Naive thymus-derived CD4-positive, alpha-beta T cell (primary cell): Measurements from ENCODE around the gene NDUFA8. TPM values are rescaled to one million over a fixed set of nuclear protein-coding genes. Genes with fewer than 3 reads are reported as not detected.
A peak's percentile ranks its signal among the peaks of the same experiment; 100 is the strongest.

Experiments
- ATAC-seq: fragments of 150-1000 bp; cut with Tn5 transposase; 2 replicates; pipeline ENCODE4 v1.10.0; 2021; ENCODE audit warnings: mild to moderate bottlenecking, moderate library complexity
- CTCF ChIA-PET: fragments of 350-600 bp; sonication (Branson Sonifier 250); formaldehyde crosslinking; loops from one replicate; lab custom pipeline; 2021; ENCODE audit warnings: antibody characterized with exemption; lab: Charles Lee
- POLR2A ChIA-PET: fragments of 350-600 bp; sonication (Branson Sonifier 250); formaldehyde crosslinking; loops from one replicate; lab custom pipeline; 2021; ENCODE audit warnings: antibody characterized with exemption, inconsistent platforms; lab: Charles Lee
- DNase-seq, 9 donors: peaks; one replicate each; pipeline versions ENCODE4 v3.0.0 to v3.0.0-alpha.2; 2020 to 2022; ENCODE audit warnings: mixed read lengths in 1 of 9
- H3K27ac ChIP-seq: one replicate; pipeline ENCODE4 v1.7.0; 2013; ENCODE audit warnings: mild to moderate bottlenecking, low read depth, low read length, moderate library complexity
- H3K27me3 ChIP-seq, 2 donors: one replicate each; pipeline ENCODE4 v1.7.0; 2013; ENCODE audit warnings: low read length in 2 of 2, mild to moderate bottlenecking in 2 of 2, moderate library complexity in 2 of 2; ENCODE audit not compliant: control insufficient read depth in 2 of 2, insufficient read depth in 2 of 2
- H3K36me3 ChIP-seq, 3 experiments: 1 replicate in 2 of 3; 2 replicates in 1 of 3; pipeline ENCODE4 v1.7.0; 2013; ENCODE audit warnings: low read length in 3 of 3, mild to moderate bottlenecking in 3 of 3, moderate library complexity in 1 of 3; ENCODE audit not compliant: insufficient read depth in 3 of 3, control insufficient read depth in 2 of 3
- H3K4me1 ChIP-seq, 2 donors: one replicate each; pipeline ENCODE4 v1.7.0; 2013; ENCODE audit warnings: low read length in 2 of 2, mild to moderate bottlenecking in 2 of 2, moderate library complexity in 1 of 2; ENCODE audit not compliant: control insufficient read depth in 2 of 2, insufficient read depth in 2 of 2
- H3K4me3 ChIP-seq: 2 replicates; pipeline ENCODE4 v1.7.0; 2013; ENCODE audit warnings: mild to moderate bottlenecking, low read length
- H3K9me3 ChIP-seq, 3 experiments: 1 replicate in 2 of 3; 2 replicates in 1 of 3; pipeline ENCODE4 v1.7.0; 2013; ENCODE audit warnings: low read length in 3 of 3; ENCODE audit not compliant: control insufficient read depth in 2 of 3
- H3K27ac Mint-ChIP-seq, 9 donors: one replicate each; pipeline ENCODE4 v1.8.0; 2020 to 2022; ENCODE audit warnings: mixed read lengths in 9 of 9, mild to moderate bottlenecking in 8 of 9, moderate library complexity in 5 of 9, inconsistent platforms in 2 of 9
- H3K27me3 Mint-ChIP-seq, 5 donors: one replicate each; pipeline ENCODE4 v1.8.0; 2021 to 2022; ENCODE audit warnings: mixed read lengths in 5 of 5, mild to moderate bottlenecking in 1 of 5
- H3K36me3 Mint-ChIP-seq, 5 donors: one replicate each; pipeline ENCODE4 v1.8.0; 2020 to 2022; ENCODE audit warnings: mixed read lengths in 5 of 5, mild to moderate bottlenecking in 3 of 5, inconsistent platforms in 1 of 5
- H3K4me1 Mint-ChIP-seq, 7 donors: one replicate each; pipeline ENCODE4 v1.8.0; 2020 to 2022; ENCODE audit warnings: mixed read lengths in 7 of 7, mild to moderate bottlenecking in 3 of 7, inconsistent platforms in 1 of 7
- H3K4me3 Mint-ChIP-seq, 10 donors: one replicate each; pipeline ENCODE4 v1.8.0; 2020 to 2022; ENCODE audit warnings: mild to moderate bottlenecking in 10 of 10, mixed read lengths in 10 of 10, moderate library complexity in 6 of 10, inconsistent platforms in 2 of 10
- H3K9me3 Mint-ChIP-seq, 11 donors: one replicate each; pipeline ENCODE4 v1.8.0; 2020 to 2022; ENCODE audit warnings: mixed read lengths in 11 of 11, mild to moderate bottlenecking in 4 of 11, inconsistent platforms in 1 of 11, moderate library complexity in 1 of 11
- intact Hi-C, 2 donors: fragments of 100-400 bp; cut with micrococcal nuclease; formaldehyde crosslinking; loops; one replicate each; pipeline ENCODE4 v1.15.1; 2023
- polyA plus RNA-seq, 2 donors: library from polyadenylated mRNA; unstranded; fragments of 300-500 nt; fragmentation: Illumina TruSeq; gene quantifications; one replicate each; pipeline ENCODE4 v1.2.3, GENCODE V29; 2021
- total RNA-seq, 6 experiments: library from RNA in 5 of 6; stranded (reverse) in 5 of 6; gene quantifications; 1 replicate in 5 of 6; 2 replicates in 1 of 6; pipeline ENCODE4 v1.2.3 and lab custom pipeline; 2021 to 2026

The NDUFA8 gene
- total and polyA plus RNA-seq, 7 experiments from 2014 or later = 6.7 to 93.6 (median 18.2) TPM

DNA sequence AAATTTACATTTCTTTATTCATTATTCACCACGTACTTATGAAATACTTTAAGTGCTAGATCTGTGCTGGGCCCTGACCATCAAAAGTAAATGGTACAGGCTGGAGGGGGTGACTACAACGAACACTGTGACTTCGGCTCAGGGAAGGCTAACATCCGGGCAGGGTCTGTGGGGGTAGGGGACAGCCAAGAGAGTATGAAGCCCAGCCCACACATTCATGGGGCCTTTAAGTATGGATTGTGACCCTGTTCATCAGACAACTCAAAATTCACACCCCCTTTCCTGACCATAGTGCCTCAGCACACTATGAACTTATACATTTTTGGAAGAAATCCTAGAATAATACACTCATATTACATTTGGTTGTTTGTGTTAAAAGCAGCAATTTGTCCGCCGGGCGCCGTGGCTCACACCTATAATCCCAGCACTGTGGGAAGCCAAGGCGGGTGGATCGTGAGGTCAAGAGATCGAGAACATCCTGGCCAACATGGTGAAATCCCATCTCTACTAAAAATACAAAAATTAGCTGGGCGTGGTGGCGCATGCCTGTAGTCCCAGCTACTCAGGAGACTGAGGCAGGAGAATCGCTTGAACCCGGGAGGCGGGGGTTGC, 33.4 kb upstream of the NDUFA8 start:
- H3K27ac Mint-ChIP-seq = peak overlapping the region in 1 of 9 donors; percentile 13
- no peaks in the 10 kb centered on the region for H3K36me3 ChIP-seq
- H3K9me3 ChIP-seq = no peaks in the 10 kb centered on the region
- no peaks in the 10 kb centered on the region for H3K4me1 Mint-ChIP-seq
- ATAC-seq (no peak), DNase-seq (no peak)
- intact Hi-C loops = no loop called here
- no peak overlapping the region for H3K4me3 Mint-ChIP-seq
- H3K4me3 ChIP-seq = no peak overlapping the region
- H3K27ac ChIP-seq = no peak overlapping the region
- POLR2A ChIA-PET = no interaction called here
- no peaks in the 10 kb centered on the region for H3K27me3 ChIP-seq
- CTCF ChIA-PET = no interaction called here
- H3K36me3 Mint-ChIP-seq = no peaks in the 10 kb centered on the region
- peaks cover 0 to 6% (median 0%) of the 10 kb centered on the region in 5 donors for H3K27me3 Mint-ChIP-seq
- no peaks in the 10 kb centered on the region for H3K9me3 Mint-ChIP-seq
- H3K4me1 ChIP-seq = no peaks in the 10 kb centered on the region

- H3K9me3 Mint-ChIP-seq = no peaks in the 10 kb centered on the region
- ATAC-seq = no peak
- ChIA-PET POLR2A (no interaction called here), CTCF (no interaction called here)
- H3K4me1 Mint-ChIP-seq = no peaks in the 10 kb centered on the region
- peak overlapping the region in 1 of 9 donors; percentile 13 for H3K27ac Mint-ChIP-seq
- Histone ChIP-seq H3K27me3 (no peaks in the 10 kb centered on the region), H3K4me1 (no peaks in the 10 kb centered on the region), H3K4me3 (no peak overlapping the region), H3K27ac (no peak overlapping the region), H3K9me3 (no peaks in the 10 kb centered on the region), H3K36me3 (no peaks in the 10 kb centered on the region)
- no peaks in the 10 kb centered on the region for H3K36me3 Mint-ChIP-seq
- peaks cover 0 to 6% (median 0%) of the 10 kb centered on the region in 5 donors for H3K27me3 Mint-ChIP-seq
- H3K4me3 Mint-ChIP-seq = no peak overlapping the region
- DNase-seq = no peak
- intact Hi-C loops = no loop called here
Observed at GRCh38 chr9:122192261-122192875, 32.8 kb upstream of the NDUFA8 start.

DNA sequence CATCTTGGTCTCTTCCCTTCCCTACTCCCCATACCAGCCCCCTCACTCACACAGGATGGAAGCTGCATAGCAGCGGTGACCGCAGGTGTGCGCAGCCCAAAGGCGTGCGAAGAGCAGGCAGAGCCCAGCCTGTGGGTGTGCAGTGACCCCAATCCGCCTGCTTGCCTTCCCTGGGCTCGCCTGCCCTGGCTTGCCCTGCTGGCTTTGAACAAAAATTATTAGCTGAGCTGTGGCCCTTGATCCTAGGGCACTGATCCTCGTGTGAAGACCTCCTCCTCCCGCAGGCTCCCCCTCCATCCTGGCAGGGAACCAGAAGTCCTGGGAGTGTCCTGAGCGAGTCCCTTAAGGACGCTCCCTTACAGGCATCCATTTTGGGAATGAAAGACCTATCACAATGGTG, 32.0 kb upstream of the NDUFA8 start:
- ATAC-seq = no peak
- Histone ChIP-seq H3K9me3 (no peaks in the 10 kb centered on the region), H3K27ac (no peak overlapping the region), H3K36me3 (no peaks in the 10 kb centered on the region), H3K4me1 (no peaks in the 10 kb centered on the region), H3K27me3 (no peaks in the 10 kb centered on the region), H3K4me3 (no peak overlapping the region)
- H3K27me3 Mint-ChIP-seq = peaks cover 0 to 1% (median 0%) of the 10 kb centered on the region in 5 donors
- ChIA-PET CTCF (no interaction called here), POLR2A (no interaction called here)
- no peaks in the 10 kb centered on the region for H3K9me3 Mint-ChIP-seq
- no peaks in the 10 kb centered on the region for H3K36me3 Mint-ChIP-seq
- no peak overlapping the region for H3K4me3 Mint-ChIP-seq
- H3K27ac Mint-ChIP-seq = no peak overlapping the region
- intact Hi-C loops = no loop called here
- no peak for DNase-seq
- H3K4me1 Mint-ChIP-seq = no peaks in the 10 kb centered on the region

DNA sequence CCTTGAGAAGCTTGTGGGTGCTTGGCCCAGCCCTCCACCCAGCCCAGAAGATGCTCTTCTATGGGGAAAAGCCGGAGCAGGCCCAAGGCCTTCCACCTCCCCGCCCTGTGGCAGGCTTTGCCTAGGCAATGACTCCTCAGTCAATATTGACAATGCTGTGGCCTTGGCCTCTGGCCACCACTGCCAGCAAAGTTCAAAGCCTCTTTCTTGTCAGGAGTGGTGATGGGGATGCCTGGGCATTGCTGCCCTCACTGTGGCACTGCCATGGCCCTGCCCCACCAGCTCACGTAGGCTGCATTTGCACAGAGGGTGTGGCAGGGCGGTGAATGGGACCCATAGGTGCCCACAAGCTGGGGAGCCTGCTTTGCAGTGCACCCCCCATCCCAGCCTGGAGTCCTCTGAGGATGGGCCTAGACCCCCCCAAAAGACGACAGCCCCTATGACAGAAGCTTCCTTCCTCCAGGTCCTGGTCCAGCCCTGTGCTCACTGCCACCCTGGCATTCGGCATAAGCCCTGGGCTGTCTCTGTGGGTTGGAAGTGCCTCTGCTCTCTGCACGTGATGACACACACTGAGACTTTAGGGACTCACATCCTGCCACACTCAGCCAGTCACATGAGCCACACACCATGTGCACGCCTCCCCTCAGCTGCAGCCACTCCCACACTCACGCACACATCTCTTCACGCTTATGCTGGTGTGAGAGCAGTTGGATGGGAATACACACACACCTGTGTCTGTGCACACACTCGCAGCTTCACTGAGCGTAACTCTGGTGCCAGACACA, 31.2 kb upstream of the NDUFA8 start:
- ChIA-PET CTCF (no interaction called here), POLR2A (no interaction called here)
- DNase-seq (no peak), ATAC-seq (no peak)
- no peak overlapping the region for H3K4me3 ChIP-seq
- intact Hi-C loops = no loop called here
- no peaks in the 10 kb centered on the region for H3K9me3 Mint-ChIP-seq
- no peaks in the 10 kb centered on the region for H3K27me3 Mint-ChIP-seq
- no peaks in the 10 kb centered on the region for H3K9me3 ChIP-seq
- no peaks in the 10 kb centered on the region for H3K4me1 Mint-ChIP-seq
- no peaks in the 10 kb centered on the region for H3K36me3 ChIP-seq
- H3K27ac ChIP-seq = no peak overlapping the region
- no peaks in the 10 kb centered on the region for H3K4me1 ChIP-seq
- H3K4me3 Mint-ChIP-seq = no peak overlapping the region
- H3K36me3 Mint-ChIP-seq = no peaks in the 10 kb centered on the region
- H3K27me3 ChIP-seq = no peaks in the 10 kb centered on the region
- H3K27ac Mint-ChIP-seq = no peak overlapping the region

DNA sequence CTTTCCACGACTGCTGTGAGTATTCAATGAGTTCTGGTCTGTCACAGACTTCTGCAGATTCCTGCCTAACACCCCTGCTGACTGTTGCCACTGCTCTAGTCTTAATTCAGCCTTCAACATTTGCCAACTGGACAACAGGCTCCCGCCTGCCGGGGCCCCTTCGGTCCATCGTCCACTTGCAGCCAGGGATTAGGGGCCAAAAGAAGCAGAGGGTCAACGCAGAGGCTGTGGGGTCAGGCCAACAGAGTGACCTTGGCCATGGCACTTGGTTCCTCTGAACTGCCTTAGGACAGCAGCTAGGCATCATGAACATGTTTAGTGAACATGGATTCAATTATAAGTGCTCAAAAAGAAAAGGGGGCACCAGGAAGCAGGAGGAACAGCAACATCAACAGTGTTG, 28.8 kb upstream of the NDUFA8 start:
- H3K27ac Mint-ChIP-seq = no peak overlapping the region
- Histone ChIP-seq H3K27ac (no peak overlapping the region), H3K9me3 (no peaks in the 10 kb centered on the region), H3K4me1 (no peaks in the 10 kb centered on the region), H3K4me3 (no peak overlapping the region), H3K36me3 (no peaks in the 10 kb centered on the region), H3K27me3 (no peaks in the 10 kb centered on the region)
- no peak for DNase-seq
- no peak overlapping the region for H3K4me3 Mint-ChIP-seq
- POLR2A ChIA-PET = no interaction called here
- H3K36me3 Mint-ChIP-seq = no peaks in the 10 kb centered on the region
- ATAC-seq = no peak
- CTCF ChIA-PET = no interaction called here
- H3K4me1 Mint-ChIP-seq = no peaks in the 10 kb centered on the region
- no peaks in the 10 kb centered on the region for H3K9me3 Mint-ChIP-seq
- intact Hi-C loops = no loop called here
- H3K27me3 Mint-ChIP-seq = peaks cover 0 to 5% (median 1%) of the 10 kb centered on the region in 5 donors

DNA sequence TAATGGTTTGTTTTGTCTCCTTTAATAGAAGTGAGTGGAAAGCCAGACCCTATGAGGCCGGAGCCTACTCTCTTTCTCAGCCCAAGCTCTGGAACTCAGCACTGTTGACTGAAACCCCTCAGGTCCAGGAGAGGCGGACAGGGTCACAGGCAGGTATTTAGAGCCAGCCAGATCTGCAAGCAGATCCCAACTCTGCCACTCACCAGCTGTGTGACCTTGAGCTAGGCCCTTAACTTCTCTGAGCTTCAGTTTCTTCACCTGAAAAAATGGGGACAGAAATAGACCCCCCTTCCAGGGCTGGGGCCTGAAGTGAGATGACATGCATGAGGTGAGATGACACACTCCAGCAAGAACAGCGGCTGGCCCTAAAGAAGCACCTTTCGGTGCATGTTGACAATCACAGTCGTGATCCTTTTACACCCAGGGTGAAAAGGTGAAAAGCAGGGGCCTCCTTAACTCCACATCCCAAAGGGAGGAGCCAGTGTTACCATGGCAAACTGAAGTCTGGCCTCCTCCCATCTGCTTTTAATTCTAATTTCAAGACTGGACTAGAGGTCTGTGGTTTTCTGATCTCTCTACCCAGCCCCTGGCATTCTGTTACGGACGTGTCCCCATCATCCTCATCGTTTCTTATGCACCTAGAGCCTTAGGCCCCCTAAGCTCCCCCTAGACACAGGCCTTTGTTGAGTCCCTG, 27.3 kb upstream of the NDUFA8 start:
- Histone ChIP-seq H3K27me3 (no peaks in the 10 kb centered on the region), H3K4me1 (no peaks in the 10 kb centered on the region), H3K9me3 (no peaks in the 10 kb centered on the region), H3K4me3 (no peak overlapping the region), H3K36me3 (no peaks in the 10 kb centered on the region), H3K27ac (no peak overlapping the region)
- ChIA-PET CTCF (interaction anchor here (1.0 kb wide), 1 partner anchor 62 kb away, joined by 4 read pairs; no protein-coding TSS in a partner anchor), POLR2A (no interaction called here)
- DNase-seq (no peak), ATAC-seq (no peak)
- no peaks in the 10 kb centered on the region for H3K9me3 Mint-ChIP-seq
- H3K4me1 Mint-ChIP-seq = no peaks in the 10 kb centered on the region
- H3K27me3 Mint-ChIP-seq = peaks cover 0 to 11% (median 7%) of the 10 kb centered on the region in 5 donors
- intact Hi-C loops = no loop called here
- H3K4me3 Mint-ChIP-seq = no peak overlapping the region
- H3K36me3 Mint-ChIP-seq = no peaks in the 10 kb centered on the region
- no peak overlapping the region for H3K27ac Mint-ChIP-seq
